ENCODE measurements around the gene SMYD3. TPM values are rescaled to one million over a fixed set of nuclear protein-coding genes. Genes with fewer than 3 reads are reported as not detected.

The SMYD3 gene
- total RNA-seq, 4 donors from 2014 or later: 15.6 to 21.1 (median 18.4) TPM

DNA sequence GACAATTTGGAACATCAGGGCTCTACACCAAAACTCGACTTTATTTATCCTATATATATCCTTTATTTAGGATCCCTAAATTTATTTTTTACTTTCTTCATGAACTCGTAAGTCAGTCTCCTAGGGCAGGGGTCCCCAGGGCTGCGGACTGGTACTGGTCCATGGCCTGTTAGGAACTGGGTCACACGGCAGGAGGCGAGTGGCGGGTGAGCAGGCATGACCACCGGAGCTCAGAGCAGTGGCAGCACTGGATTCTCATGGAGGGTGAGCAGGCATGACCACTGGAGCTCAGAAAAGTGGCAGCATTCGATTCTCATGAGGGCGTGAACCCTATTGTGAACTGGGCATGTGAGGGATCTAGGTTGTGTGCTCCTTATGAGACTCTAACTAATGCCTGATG is 427.0 kb downstream of the SMYD3 start:
- TF ChIP-seq, protein P1, sequence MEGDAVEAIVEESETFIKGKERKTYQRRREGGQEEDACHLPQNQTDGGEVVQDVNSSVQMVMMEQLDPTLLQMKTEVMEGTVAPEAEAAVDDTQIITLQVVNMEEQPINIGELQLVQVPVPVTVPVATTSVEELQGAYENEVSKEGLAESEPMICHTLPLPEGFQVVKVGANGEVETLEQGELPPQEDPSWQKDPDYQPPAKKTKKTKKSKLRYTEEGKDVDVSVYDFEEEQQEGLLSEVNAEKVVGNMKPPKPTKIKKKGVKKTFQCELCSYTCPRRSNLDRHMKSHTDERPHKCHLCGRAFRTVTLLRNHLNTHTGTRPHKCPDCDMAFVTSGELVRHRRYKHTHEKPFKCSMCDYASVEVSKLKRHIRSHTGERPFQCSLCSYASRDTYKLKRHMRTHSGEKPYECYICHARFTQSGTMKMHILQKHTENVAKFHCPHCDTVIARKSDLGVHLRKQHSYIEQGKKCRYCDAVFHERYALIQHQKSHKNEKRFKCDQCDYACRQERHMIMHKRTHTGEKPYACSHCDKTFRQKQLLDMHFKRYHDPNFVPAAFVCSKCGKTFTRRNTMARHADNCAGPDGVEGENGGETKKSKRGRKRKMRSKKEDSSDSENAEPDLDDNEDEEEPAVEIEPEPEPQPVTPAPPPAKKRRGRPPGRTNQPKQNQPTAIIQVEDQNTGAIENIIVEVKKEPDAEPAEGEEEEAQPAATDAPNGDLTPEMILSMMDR (IDR thresholded peaks at IDR 0.05; ENCODE audit: low read depth): no peak

DNA sequence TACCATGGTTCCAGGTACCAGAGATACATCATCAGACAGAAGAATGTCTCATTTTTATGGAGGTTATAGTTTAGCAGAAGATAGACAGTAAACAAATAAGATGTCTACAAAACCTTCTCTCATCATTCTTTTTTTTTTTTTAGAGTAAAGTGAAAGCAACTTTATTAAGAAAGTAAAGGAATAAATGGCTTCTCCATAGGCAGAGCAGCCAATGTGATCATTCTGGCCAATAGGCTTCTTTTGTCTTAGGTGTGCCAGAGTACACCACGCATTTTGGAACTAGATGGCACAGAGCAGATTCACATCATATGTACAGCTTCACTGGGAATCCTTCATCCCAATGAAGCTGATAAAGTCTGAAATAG is 428.2 kb downstream of the SMYD3 start:
- TF ChIP-seq, protein P1 (IDR thresholded peaks at IDR 0.05; ENCODE audit: low read depth): no peak

DNA sequence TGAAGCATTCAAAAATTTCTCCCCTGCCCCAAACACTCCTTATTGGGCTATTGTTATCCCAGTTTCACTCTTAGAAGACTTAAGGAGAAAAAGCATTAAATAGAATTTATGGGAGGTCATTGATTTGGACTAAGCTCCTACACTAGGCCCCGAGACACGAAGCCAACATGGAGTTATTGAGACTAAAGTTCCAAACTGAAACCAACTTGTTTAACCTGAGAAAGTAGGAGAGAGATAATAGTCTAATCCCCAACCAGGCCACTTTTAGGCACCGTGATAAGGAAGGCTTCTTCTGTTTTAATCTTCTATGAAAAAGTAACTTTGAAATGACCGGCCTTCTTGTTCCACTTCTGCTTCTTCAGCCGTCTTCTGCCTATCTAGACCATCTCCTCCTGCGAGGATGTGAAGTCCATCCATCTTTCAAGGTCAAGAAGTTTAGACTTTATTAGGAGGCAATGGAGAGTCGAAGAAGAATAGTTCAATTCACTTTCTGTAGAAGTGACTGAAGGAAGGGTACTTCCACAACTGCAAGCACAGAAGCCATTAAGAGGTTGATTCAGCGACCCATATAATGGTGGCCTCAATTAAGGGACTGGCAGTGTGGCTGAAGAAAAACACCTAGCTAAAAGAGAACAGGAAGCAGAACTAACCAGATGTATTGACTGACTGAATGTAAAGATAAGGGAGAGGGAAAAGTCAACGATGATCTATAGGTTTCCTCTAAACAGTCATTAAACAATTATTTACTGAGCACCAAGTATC is 428.8 kb downstream of the SMYD3 start:
- TF ChIP-seq, protein P1 (IDR thresholded peaks at IDR 0.05; ENCODE audit: low read depth): no peak

DNA sequence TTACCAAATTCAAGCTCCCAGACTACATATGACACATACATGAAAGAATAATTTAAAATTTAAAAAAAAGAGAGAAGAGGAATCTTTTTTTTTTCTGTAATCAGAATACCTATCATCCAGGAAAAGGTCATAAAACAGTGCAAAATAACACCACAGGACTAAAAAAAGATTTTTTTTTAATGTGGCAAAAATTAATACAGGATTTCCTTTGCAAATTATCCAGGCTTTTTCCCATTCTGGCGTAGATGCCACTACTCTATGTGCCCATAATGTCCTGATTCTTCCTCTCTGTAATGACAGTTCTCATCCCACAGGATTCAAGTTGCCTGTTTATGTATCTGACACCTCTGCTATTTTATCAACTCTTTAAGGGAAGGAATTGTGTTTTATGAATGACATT is 429.6 kb downstream of the SMYD3 start:
- TF ChIP-seq, protein P1 (IDR thresholded peaks at IDR 0.05; ENCODE audit: low read depth): no peak

DNA sequence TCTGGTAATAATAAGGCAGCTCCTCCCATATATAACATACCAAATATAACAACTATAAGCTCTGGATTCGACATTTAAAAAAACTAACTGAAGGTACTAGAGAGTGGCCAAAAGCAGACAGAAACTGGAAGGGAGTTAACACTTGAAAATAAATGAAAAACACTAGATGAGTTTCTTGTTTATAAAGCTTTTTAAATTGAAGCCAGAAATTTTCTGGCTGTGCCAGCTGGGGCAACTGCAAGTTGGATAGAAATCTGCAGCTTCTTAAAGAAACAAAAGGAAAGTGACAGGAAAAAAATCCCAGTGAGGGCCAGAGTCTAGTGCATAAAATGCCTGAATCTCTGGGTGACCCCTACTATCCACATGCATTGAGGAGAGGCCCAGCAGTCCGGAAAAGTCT is 432.7 kb downstream of the SMYD3 start:
- TF ChIP-seq, protein P1 (IDR thresholded peaks at IDR 0.05; ENCODE audit: low read depth): no peak

DNA sequence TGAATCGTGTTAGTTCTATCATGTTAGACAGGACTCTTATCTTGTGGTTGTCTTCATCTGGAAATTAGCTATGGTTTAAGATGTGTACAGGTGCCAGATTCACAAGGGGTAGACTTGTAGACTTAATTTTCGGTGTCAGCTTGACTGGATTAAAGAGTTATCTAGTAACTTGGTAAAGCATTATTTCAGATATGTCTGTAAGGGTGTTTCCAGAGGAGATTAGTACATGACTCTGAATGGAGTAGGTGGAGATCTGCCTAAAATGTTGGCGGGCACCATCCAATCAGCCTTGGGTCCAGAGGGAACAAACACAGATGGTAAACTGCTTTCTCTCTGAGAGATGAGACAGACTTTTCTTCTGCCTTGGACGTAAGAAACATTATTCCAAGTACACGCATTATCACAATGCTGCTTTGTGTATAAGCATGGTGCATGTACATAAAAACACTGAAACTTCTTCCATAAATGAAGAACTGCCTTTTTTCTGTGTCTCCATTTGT is 434.6 kb downstream of the SMYD3 start:
- TF ChIP-seq, protein P1 (IDR thresholded peaks at IDR 0.05; ENCODE audit: low read depth): no peak

DNA sequence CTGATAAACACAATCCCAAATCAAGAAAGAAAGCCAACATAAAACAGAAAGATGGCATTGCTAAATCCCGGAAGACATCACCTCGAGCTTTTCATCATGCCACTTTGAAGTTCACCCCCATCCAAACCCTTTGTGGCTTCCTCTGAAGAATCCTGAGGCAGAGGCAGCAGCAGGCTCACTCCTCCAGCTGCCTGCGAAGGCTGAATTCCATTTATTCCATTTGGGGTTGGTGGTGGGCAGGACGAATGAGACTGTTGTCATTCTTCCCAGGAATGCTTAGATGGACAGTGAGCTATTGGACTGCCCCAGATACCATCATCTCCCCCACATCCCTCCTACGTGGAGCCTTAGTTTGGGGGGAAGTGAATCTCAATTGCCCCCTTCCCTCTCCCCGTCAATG is 437.5 kb downstream of the SMYD3 start:
- TF ChIP-seq, protein P1 (IDR thresholded peaks at IDR 0.05; ENCODE audit: low read depth): no peak
